ENCODE results near the gene ZNF224. TPM values are rescaled to one million over a fixed set of nuclear protein-coding genes. Genes with fewer than 3 reads are reported as not detected.

The ZNF224 gene

DNA sequence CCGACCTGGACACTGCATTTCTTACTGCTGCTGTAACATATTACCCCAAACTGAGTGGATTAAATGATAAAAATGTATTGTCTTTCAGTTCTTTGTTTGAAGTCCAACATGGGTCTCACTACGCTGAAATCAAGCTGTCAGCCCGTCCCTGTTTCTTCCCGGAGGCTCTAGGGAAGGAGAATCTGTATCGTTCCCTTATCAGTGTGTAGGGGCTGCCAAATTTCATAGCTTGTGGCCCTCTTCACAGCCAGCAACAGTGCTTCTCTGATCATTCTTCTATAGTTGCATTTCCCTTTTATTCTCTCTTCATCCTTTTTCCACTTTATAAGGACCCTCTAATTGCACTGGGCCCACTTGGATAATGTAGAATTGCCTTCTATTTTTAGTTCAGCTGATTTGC, 57.3 kb downstream of the ZNF224 start:
- Histone ChIP-seq H3K23ac (ENCODE audit: low read length in 2 of 2) (no peak overlapping the region), H3K27me3 (ENCODE audit: control insufficient read depth in 1 of 2, insufficient read depth in 1 of 2, low read length in 2 of 2) (no peaks in the 10 kb centered on the region), H3K9ac (ENCODE audit: low read length) (no peak overlapping the region), H3K4me2 (ENCODE audit: low read length, poor library complexity, severe bottlenecking) (no peak overlapping the region), H2BK12ac (ENCODE audit: low read length in 2 of 2) (no peak overlapping the region), H2BK5ac (ENCODE audit: low read depth, low read length, poor library complexity, severe bottlenecking) (no peak overlapping the region), H3K18ac (ENCODE audit: low read depth in 1 of 2, low read length in 2 of 2) (no peak overlapping the region), H2AK5ac (ENCODE audit: low read length, severe bottlenecking) (no peak overlapping the region), H3K14ac (ENCODE audit: low read length in 2 of 2) (no peak overlapping the region), H4K91ac (ENCODE audit: low read length) (no peak overlapping the region), H2BK15ac (ENCODE audit: low read depth, poor library complexity, severe bottlenecking) (no peak overlapping the region), H3K4me1 (ENCODE audit: control insufficient read depth, insufficient read depth, low read depth, low read length) (no peaks in the 10 kb centered on the region), H3K4me3 (ENCODE audit: insufficient read depth in 1 of 2, low read depth in 1 of 2, low read length in 2 of 2) (no peak overlapping the region), H2BK120ac (ENCODE audit: low read depth, low read length) (no peak overlapping the region), H3K9me3 (ENCODE audit: control insufficient read depth, low read length) (peaks cover 65% of the 10 kb centered on the region), H4K8ac (ENCODE audit: low read length) (no peak overlapping the region), H3K27ac (ENCODE audit: low read length, poor library complexity, severe bottlenecking) (no peak overlapping the region), H3K4ac (ENCODE audit: low read depth in 1 of 2, low read length in 2 of 2) (no peak overlapping the region), H3K36me3 (ENCODE audit: control insufficient read depth in 1 of 2, insufficient read depth in 2 of 2, low read depth in 1 of 2, low read length in 2 of 2) (peaks cover 32 to 97% of the 10 kb centered on the region in 2 experiments), H2AFZ (ENCODE audit: low read depth, low read length) (no peak overlapping the region), H3K79me1 (replicated peaks; ENCODE audit: low read length, poor library complexity, severe bottlenecking) (peaks cover 1% of the 10 kb centered on the region)
- 100% methylated on average over 4 of the region's 5 CpGs for WGBS
- no peak for DNase-seq

DNA sequence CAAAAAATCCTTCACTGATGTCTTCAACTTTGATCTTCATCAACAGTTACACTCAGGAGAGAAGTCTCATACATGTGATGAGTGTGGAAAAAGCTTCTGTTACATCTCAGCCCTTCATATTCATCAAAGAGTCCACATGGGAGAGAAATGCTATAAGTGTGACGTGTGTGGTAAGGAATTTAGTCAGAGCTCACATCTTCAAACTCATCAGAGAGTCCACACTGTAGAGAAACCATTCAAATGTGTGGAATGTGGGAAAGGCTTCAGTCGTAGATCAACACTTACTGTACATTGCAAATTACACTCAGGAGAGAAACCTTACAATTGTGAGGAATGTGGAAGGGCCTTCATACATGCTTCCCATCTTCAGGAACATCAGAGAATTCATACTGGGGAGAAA, 62.3 kb downstream of the ZNF224 start:
- Histone ChIP-seq H3K18ac (ENCODE audit: low read depth in 1 of 2, low read length in 2 of 2) (no peak overlapping the region), H2AK5ac (ENCODE audit: low read length, severe bottlenecking) (no peak overlapping the region), H3K4me2 (ENCODE audit: low read length, poor library complexity, severe bottlenecking) (no peak overlapping the region), H3K79me1 (replicated peaks; ENCODE audit: low read length, poor library complexity, severe bottlenecking) (no peaks in the 10 kb centered on the region), H4K91ac (ENCODE audit: low read length) (no peak overlapping the region), H3K23ac (ENCODE audit: low read length in 2 of 2) (no peak overlapping the region), H4K8ac (ENCODE audit: low read length) (no peak overlapping the region), H2BK5ac (ENCODE audit: low read depth, low read length, poor library complexity, severe bottlenecking) (no peak overlapping the region), H2AFZ (ENCODE audit: low read depth, low read length) (no peak overlapping the region), H3K9ac (ENCODE audit: low read length) (no peak overlapping the region), H3K14ac (ENCODE audit: low read length in 2 of 2) (no peak overlapping the region), H2BK120ac (ENCODE audit: low read depth, low read length) (no peak overlapping the region), H3K4me1 (ENCODE audit: control insufficient read depth, insufficient read depth, low read depth, low read length) (no peaks in the 10 kb centered on the region), H3K4me3 (ENCODE audit: insufficient read depth in 1 of 2, low read depth in 1 of 2, low read length in 2 of 2) (peak overlapping the region in 1 of 2 experiments; percentile 58), H2BK12ac (ENCODE audit: low read length in 2 of 2) (no peak overlapping the region), H3K36me3 (ENCODE audit: control insufficient read depth in 1 of 2, insufficient read depth in 2 of 2, low read depth in 1 of 2, low read length in 2 of 2) (peaks cover 20 to 64% of the 10 kb centered on the region in 2 experiments), H3K27ac (ENCODE audit: low read length, poor library complexity, severe bottlenecking) (no peak overlapping the region), H2BK15ac (ENCODE audit: low read depth, poor library complexity, severe bottlenecking) (no peak overlapping the region), H3K27me3 (ENCODE audit: control insufficient read depth in 1 of 2, insufficient read depth in 1 of 2, low read length in 2 of 2) (no peaks in the 10 kb centered on the region), H3K4ac (ENCODE audit: low read depth in 1 of 2, low read length in 2 of 2) (no peak overlapping the region), H3K9me3 (ENCODE audit: control insufficient read depth, low read length) (peaks cover 77% of the 10 kb centered on the region)
- no peak for DNase-seq
- WGBS: 100% methylated on average over 1 of the region's 2 CpGs

Small RNA genes within 50 kb of the gene (small RNA-seq; reads per million reads assigned to genes)
- not detected for gene RNU6-902P (ENCODE audit: low read depth)
